Peyer's patch (tissue), 4 donors: ENCODE measurements around the gene CD248.

Source experiments
- CTCF ChIP-seq, 6 experiments: fragments of 450-650 bp in 4 of 6; fragments of 200-600 bp in 2 of 6; sonication (generic) in 1 of 6; IDR thresholded peaks; one replicate each; pipeline ENCODE4 v1.5.1; 2017 to 2019; ENCODE audit warnings: antibody characterized with exemption in 6 of 6, mild to moderate bottlenecking in 3 of 6, moderate library complexity in 1 of 6
- POLR2A ChIP-seq, 2 donors: fragments of 450-650 bp; IDR thresholded peaks; one replicate each; pipeline ENCODE4 v1.5.1; 2017; ENCODE audit warnings: antibody characterized with exemption in 2 of 2, mild to moderate bottlenecking in 2 of 2, moderate library complexity in 2 of 2

GRCh38 chr11:66317723-66318599 is 1.1 kb upstream of the CD248 start:
- TF ChIP-seq POLR2A (IDR thresholded peaks at IDR 0.05) (no peak), CTCF (IDR thresholded peaks at IDR 0.05) (no peak)
